Smooth muscle cell (in vitro differentiated cells): ENCODE data around the gene POPDC2. TPM values are rescaled to one million over a fixed set of nuclear protein-coding genes. Genes with fewer than 3 reads are reported as not detected.

Source experiments
- DNase-seq: peaks from one replicate; lab custom pipeline; 2025; ENCODE audit not compliant: unreplicated experiment; lab: John Stamatoyannopoulos, UW
- H2AFZ ChIP-seq: fragments of 200-600 bp; sonication (generic); 2 replicates; pipeline ENCODE4 v1.6.0; 2016; ENCODE audit warnings: antibody characterized with exemption, low read depth, mild to moderate bottlenecking
- H3F3A ChIP-seq: fragments of 200-600 bp; sonication (generic); 2 replicates; pipeline ENCODE4 v1.6.0; 2017; ENCODE audit warnings: antibody characterized with exemption, low read depth
- H3K27ac ChIP-seq: fragments of 200-600 bp; sonication (generic); 2 replicates; pipeline ENCODE4 v1.5.1; 2016; ENCODE audit warnings: low read depth, mild to moderate bottlenecking
- H3K27me3 ChIP-seq: fragments of 200-600 bp; sonication (generic); 2 replicates; pipeline ENCODE4 v1.6.1; 2016; ENCODE audit warnings: low read depth, mild to moderate bottlenecking
- H3K36me3 ChIP-seq: fragments of 200-600 bp; sonication (generic); 2 replicates; pipeline ENCODE4 v1.5.1; 2016; ENCODE audit warnings: low read depth
- H3K4me1 ChIP-seq: fragments of 200-600 bp; sonication (generic); 2 replicates; pipeline ENCODE4 v1.5.1; 2016; ENCODE audit warnings: low read depth
- H3K4me2 ChIP-seq: fragments of 200-600 bp; sonication (generic); 2 replicates; pipeline ENCODE4 v1.6.0; 2016; ENCODE audit warnings: mild to moderate bottlenecking
- H3K4me3 ChIP-seq: fragments of 200-600 bp; sonication (generic); 2 replicates; pipeline ENCODE4 v1.5.1; 2016; ENCODE audit warnings: mild to moderate bottlenecking
- H3K79me2 ChIP-seq: fragments of 200-600 bp; sonication (generic); 2 replicates; pipeline ENCODE4 v1.6.0; 2016; ENCODE audit warnings: low read depth, mild to moderate bottlenecking
- H3K9ac ChIP-seq: fragments of 200-600 bp; sonication (generic); 2 replicates; pipeline ENCODE4 v1.6.0; 2016; ENCODE audit warnings: low read depth
- H3K9me3 ChIP-seq: fragments of 200-600 bp; sonication (generic); replicated peaks from 2 replicates; pipeline ENCODE4 v1.5.1; 2016; ENCODE audit warnings: low read depth
- H4K20me1 ChIP-seq: fragments of 200-600 bp; sonication (generic); 2 replicates; pipeline ENCODE4 v1.6.0; 2016; ENCODE audit warnings: low read depth
- WGBS: methylation state at CpG from one replicate; pipeline ENCODE4 v1.1.7; 2016; ENCODE audit warnings: low lambda C conversion rate; 5-methylcytosine and 5-hydroxymethylcytosine counted together
- polyA plus RNA-seq: library from polyadenylated mRNA; unstranded; fragments of >200 nt; fragmentation: Nextera tagmentation; extraction: Ambion mirVana; gene quantifications from 2 replicates; pipeline ENCODE4 v1.2.1, GENCODE V29; 2016
- total RNA-seq: library from RNA; depleted of rRNA; stranded (reverse); fragments of >200 nt; gene quantifications from 2 replicates; pipeline ENCODE4 v1.2.3, GENCODE V29; 2014
- TF ChIP-seq, protein P1 (sequence below): fragments of 200-600 bp; sonication (generic); IDR thresholded peaks from 2 replicates; pipeline ENCODE4 v1.5.1; 2017; ENCODE audit warnings: borderline replicate concordance, mild to moderate bottlenecking, antibody characterized with exemption; ENCODE audit not compliant: insufficient read depth, poor library complexity, severe bottlenecking

POPDC2 gene
- total and polyA plus RNA-seq, 2 experiments from 2014 or later: 0.94 to 1.2 TPM

DNA sequence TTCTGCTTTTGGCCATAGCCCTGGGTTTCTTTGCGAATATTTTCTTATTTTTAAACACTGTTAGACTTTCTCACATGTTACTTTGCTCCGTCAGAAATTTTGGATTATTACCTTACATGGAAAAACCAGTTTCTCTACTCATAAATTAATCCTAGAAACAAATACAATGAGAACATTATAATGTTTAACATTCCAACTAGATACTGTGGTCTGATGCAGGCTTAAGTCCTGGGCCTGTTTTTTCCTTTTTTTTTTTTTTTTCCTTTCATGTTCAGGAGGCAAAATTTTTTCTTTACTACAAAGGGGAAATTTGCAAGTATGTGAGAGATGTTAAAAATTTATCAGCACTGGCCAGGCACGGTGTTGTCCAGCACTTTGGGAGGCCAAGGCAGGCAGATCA is 28.9 kb downstream of the POPDC2 start:
- Histone ChIP-seq H3K36me3 (no peaks in the 10 kb centered on the region), H3K9me3 (no peaks in the 10 kb centered on the region), H3K4me2 (peak overlapping the region; percentile 20), H3K4me1 (peaks cover under 1% of the 10 kb centered on the region), H3K4me3 (no peak overlapping the region), H3K27me3 (no peaks in the 10 kb centered on the region), H3K27ac (peak overlapping the region; percentile 66), H3K79me2 (no peaks in the 10 kb centered on the region), H3K9ac (peak overlapping the region; percentile 2), H4K20me1 (no peaks in the 10 kb centered on the region), H2AFZ (no peak overlapping the region), H3F3A (no peaks in the 10 kb centered on the region)
- TF ChIP-seq, protein P1, sequence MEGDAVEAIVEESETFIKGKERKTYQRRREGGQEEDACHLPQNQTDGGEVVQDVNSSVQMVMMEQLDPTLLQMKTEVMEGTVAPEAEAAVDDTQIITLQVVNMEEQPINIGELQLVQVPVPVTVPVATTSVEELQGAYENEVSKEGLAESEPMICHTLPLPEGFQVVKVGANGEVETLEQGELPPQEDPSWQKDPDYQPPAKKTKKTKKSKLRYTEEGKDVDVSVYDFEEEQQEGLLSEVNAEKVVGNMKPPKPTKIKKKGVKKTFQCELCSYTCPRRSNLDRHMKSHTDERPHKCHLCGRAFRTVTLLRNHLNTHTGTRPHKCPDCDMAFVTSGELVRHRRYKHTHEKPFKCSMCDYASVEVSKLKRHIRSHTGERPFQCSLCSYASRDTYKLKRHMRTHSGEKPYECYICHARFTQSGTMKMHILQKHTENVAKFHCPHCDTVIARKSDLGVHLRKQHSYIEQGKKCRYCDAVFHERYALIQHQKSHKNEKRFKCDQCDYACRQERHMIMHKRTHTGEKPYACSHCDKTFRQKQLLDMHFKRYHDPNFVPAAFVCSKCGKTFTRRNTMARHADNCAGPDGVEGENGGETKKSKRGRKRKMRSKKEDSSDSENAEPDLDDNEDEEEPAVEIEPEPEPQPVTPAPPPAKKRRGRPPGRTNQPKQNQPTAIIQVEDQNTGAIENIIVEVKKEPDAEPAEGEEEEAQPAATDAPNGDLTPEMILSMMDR: no peak
- WGBS: 55% methylated on average over 3 of the region's 3 CpGs
- DNase-seq: no peak

DNA sequence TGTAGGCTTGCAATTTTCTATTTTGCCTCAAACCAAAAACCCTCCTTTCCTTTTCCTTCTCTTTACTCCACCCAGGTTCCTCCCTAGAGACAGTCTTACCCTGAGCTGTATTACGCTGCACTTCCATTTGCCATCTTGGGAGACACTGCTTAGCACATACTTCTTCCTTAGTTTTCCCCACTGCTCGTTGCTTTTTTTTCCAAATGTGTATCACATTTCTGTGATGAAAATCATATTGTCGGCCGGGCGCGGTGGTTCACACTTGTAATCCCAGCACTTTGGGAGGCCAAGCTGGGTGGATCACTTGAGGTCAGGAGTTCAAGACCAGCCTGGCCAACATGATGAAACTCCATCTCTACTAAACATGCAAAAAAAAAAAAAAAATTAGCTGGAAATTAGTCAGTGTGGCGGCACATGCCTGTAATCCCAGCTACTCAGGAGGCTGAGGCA is 29.5 kb downstream of the POPDC2 start:
- Histone ChIP-seq H3K9me3 (no peaks in the 10 kb centered on the region), H3K9ac (peak overlapping the region; percentile 2), H3K27me3 (no peaks in the 10 kb centered on the region), H4K20me1 (no peaks in the 10 kb centered on the region), H3K4me2 (no peak overlapping the region), H2AFZ (no peak overlapping the region), H3F3A (no peaks in the 10 kb centered on the region), H3K36me3 (no peaks in the 10 kb centered on the region), H3K4me1 (no peaks in the 10 kb centered on the region), H3K79me2 (no peaks in the 10 kb centered on the region), H3K4me3 (no peak overlapping the region), H3K27ac (peak overlapping the region; percentile 66)
- TF ChIP-seq, protein P1: no peak
- DNase-seq: no peak
- 85% methylated on average over 7 of the region's 7 CpGs for WGBS

DNA sequence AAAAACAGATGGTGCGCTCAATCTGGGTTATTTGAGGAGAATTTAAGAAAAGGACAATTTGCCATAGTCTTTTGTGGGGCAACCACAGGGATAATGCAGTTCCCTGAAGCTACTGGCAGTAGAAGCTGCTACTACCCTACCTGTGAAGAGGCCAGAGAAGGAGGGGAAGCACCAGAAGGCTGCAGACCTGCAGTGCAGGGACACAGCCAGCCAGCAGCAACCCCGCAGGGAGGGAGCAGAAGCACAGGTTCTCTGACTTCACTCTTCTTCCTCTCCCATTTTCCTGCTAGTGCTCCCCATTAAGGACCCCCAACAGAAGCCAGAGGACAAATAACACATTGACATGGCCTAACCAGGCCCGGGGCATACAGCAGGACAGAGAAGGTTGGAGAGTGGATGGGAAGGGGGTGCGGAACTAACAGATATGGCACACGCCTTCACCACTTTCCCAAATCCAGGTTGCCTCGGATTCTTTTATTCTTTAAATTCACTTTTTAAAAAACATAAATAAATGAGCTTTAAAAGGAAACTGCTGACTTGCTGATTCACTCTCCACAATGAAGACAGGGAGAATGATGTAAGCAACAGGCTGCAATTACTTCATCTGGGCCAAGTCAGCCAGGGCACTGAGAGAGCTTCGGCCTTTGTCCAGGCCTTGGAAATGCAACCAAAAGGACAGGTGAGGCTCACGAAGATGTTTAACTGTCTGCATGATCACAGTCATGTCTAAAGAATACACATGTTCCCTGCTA is 30.1 kb downstream of the POPDC2 start:
- Histone ChIP-seq H3K36me3 (no peaks in the 10 kb centered on the region), H4K20me1 (no peaks in the 10 kb centered on the region), H3K9ac (peak overlapping the region; percentile 37), H3K4me3 (no peak overlapping the region), H3K27ac (peak overlapping the region; percentile 66), H3K4me1 (no peaks in the 10 kb centered on the region), H3K9me3 (no peaks in the 10 kb centered on the region), H3K79me2 (no peaks in the 10 kb centered on the region), H3F3A (no peaks in the 10 kb centered on the region), H2AFZ (no peak overlapping the region), H3K27me3 (no peaks in the 10 kb centered on the region), H3K4me2 (no peak overlapping the region)
- 75% methylated on average over 8 of the region's 8 CpGs for WGBS
- no peak for DNase-seq
- TF ChIP-seq, protein P1: no peak
